ENCODE results near the gene CDH18.

The CDH18 gene

DNA sequence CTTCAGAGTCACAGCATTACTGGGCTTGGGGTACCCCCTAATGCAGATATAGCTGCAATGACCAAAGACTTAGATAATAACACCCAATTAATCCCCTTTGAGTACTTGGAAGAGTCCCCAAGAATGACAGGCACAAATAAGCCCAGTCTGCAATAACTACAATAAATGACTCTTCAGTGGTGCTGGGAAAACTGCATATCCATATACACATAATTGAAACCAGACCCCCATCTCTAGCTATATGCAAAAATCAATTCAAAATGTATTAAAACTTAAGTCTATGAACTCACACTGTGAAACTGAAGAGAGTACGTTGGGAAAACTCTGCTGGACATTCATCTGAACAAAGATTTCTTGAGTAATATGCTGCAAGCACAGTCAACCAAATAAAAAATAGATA lies 422.5 kb downstream of the CDH18 start:
- no peak for DNase-seq

DNA sequence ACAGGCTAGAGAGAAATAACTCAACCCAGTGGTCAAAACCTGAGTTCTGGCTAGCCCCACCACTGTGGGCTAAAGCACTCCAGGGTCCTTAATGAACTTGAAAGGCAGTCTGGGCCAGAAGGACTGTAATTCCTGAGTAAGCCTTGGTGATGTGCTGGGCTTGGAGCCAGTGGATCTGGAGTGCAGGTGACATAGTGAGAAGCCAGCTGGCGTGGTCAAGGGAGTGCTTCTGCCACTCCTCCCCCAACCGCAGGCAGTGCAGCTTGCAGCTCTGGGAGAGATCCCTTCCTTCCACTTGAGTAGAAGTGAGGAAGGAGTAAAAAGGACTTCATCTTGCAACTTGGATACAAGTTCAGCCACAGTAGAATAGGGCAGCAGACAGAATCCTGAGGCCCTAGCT lies 424.0 kb downstream of the CDH18 start:
- no peak for DNase-seq

- DNase-seq = no peak
These were observed 432.1 kb downstream of the CDH18 start for GRCh38 chr5:19555876-19556275.

GRCh38 chr5:19555436-19555835 lies 432.6 kb downstream of the CDH18 start:
- peak in 1 of 2 experiments; percentile 7 for DNase-seq

- no peak for DNase-seq
These were observed 433.5 kb downstream of the CDH18 start for GRCh38 chr5:19554524-19554923.

GRCh38 chr5:19547640-19548039 lies 440.4 kb downstream of the CDH18 start:
- no peak for DNase-seq

GRCh38 chr5:19546521-19546920 lies 441.5 kb downstream of the CDH18 start:
- DNase-seq = no peak

DNA sequence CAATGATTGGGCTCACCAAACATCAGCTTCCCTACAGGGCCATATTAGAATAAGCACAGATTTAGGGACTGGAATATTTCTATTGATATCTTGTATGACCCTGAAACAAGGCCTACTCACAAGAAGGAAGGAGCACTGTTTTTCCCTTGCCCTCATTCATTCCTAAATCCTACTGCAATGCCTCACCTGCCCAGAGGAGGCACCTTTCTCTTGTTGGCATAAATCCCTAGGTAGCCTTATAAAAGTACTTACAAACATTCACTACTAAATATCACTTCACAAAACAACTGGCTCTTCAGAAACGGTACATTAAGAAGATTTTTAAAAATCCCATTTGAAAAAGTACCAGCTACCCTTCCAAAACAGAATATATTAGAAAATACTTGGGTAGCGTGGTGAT lies 449.4 kb downstream of the CDH18 start:
- DNase-seq = no peak

DNA sequence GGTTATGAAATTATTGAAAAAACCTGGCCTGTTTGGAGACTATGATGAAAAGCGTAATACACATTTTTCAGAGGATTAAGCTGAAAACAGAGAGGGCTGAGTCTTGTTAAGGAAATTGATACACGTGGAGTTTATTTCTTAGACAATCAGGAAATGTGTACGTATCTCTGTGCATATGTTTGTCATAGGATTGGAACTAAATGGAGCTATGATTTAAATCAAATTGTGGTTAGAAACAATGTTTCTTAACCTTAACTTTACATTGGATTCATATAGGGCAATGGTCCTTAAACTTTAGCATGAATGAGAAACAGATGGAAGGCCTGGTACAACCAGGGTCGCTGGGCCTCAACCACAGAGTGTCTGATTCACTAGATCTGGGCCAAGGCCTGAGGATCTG lies 451.6 kb downstream of the CDH18 start:
- no peak for DNase-seq

GRCh38 chr5:19534751-19535150 lies 453.2 kb downstream of the CDH18 start:
- DNase-seq = no peak

- no peak for DNase-seq
These were observed 455.1 kb downstream of the CDH18 start for GRCh38 chr5:19532936-19533335.

- peak; percentile 29 to 69 for DNase-seq
These were observed 456.5 kb downstream of the CDH18 start for GRCh38 chr5:19531374-19531952.

GRCh38 chr5:19519448-19519847 lies 468.6 kb downstream of the CDH18 start:
- no peak for DNase-seq

DNA sequence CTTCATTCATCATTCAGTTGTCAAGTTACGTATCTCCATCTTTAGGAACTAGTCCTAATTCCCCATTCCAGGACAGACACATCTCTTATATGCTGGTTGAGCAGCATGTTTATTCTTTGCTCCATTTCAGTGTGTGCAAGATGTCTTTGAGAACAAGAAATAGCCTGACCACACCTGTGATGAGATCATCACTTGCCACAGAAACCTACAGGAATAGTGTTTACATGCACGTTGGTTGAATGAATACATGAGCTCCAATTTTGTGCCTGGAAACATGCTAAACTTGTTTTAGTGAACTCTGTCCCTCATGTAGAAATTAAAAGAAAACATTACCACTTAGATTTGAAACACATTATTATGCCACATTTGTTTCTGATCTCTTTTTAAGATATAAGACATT lies 489.1 kb downstream of the CDH18 start:
- DNase-seq = no peak

GRCh38 chr5:19497229-19497815 lies 490.7 kb downstream of the CDH18 start:
- DNase-seq = no peak

DNA sequence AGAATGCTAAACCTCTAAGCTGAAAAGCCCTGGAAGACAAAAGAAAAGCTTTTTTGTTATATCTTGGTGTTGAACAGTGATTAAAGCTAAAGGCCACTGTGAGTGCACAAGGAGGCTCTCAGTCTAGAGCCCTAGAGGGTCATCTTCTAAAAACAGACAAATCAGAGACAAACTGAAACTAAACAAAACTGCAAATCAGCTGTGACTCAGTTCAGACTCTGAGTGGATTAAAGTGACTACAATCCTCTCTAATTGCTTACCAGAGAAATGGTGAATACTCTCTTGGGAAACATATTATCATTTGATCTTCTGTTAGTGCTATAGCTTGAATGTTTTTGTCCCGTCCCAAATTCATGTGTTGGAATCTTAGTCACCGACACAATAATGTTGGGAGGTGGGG lies 491.9 kb downstream of the CDH18 start:
- DNase-seq = no peak

- no peak for DNase-seq
These were observed 495.1 kb downstream of the CDH18 start for GRCh38 chr5:19492861-19493260.

DNA sequence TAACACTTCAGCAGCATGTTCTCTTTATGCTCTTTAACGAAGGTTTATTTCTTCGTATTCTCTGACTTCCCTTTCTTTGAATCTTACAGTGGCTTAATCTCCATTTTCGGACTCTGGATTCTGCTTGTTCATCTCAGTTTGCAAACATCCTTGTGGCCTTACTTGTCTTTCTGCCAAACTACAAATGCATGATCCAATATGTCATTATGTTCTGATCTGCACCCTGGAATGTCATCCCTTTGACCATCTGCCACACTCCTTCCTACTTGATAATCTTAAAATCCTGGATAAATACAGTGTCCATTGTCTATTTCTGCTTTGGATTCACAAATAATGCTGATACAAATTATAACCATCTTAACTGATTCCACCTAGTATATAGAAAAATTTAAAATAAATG lies 499.2 kb downstream of the CDH18 start:
- DNase-seq = no peak

DNA sequence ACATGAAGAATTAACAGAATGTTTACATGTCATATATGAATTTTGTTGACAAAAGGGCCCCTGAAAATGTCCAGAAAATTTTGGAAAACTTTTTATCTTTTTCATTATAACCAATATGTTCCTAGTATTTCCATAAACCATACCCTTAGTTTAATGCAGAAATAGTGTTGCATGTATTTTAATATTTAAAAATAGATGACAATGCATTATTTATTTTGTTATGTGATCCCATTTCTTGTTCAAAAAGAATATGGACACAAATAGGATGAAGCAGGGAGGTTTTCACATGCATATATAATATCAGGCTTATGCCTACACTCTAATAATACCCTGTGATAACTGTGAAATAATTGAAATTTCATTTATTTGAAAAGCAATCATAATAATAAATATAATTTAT lies 500.5 kb downstream of the CDH18 start:
- no peak for DNase-seq

GRCh38 chr5:19479562-19479961 lies 508.4 kb downstream of the CDH18 start:
- no peak for DNase-seq

- no peak for DNase-seq
These were observed 526.0 kb downstream of the CDH18 start for GRCh38 chr5:19462019-19462418.

DNA sequence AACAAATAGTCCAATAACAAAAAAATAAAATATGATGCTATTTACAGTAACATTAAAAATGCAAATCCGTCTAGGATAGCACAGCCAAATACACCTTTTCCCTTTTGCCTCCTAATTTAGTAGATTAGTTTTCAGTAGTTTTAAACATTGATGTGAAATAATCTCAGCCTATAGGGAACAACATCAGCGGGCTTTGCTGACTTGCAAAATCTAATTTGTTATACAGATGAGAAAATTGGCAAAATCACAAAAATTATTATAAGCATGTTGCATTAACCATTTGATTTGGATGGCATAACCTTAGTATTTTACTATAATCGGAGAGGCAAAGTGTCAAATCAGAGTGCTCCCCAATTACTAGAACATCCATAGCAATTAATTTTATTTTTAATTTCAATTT lies 563.5 kb downstream of the CDH18 start:
- DNase-seq = no peak

Measured in NCI-H526 (cell line).